ENCODE data around the gene PRG2.

The PRG2 gene

GRCh38 chr11:57394203-57394965 is 3.9 kb upstream of the PRG2 start:
- DNase-seq, result no peak

GRCh38 chr11:57392763-57393105 is 2.3 kb upstream of the PRG2 start:
- no peak for DNase-seq

- no peak for DNase-seq
Observed at GRCh38 chr11:57392066-57392762, 1.8 kb upstream of the PRG2 start.

DNA sequence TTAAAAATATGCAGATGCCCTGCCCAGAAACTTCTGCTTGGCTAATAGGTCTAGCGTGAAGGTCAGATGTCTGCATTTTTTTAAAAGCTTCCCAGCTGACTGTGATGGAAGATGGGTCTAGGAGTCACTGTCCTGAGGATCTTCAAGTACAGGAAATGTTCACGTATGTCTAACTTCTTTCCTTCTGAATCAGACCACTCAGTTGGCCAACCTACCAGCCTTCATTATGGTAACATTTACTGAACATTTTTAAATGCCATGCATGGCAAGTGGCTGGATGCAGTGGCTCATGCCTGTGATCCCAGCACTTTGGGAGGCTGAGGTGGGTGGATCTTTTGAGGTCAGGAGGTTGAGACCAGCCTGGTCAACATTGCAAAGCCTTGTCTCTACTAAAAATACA is 1.1 kb upstream of the PRG2 start:
- DNase-seq, result no peak

DNA sequence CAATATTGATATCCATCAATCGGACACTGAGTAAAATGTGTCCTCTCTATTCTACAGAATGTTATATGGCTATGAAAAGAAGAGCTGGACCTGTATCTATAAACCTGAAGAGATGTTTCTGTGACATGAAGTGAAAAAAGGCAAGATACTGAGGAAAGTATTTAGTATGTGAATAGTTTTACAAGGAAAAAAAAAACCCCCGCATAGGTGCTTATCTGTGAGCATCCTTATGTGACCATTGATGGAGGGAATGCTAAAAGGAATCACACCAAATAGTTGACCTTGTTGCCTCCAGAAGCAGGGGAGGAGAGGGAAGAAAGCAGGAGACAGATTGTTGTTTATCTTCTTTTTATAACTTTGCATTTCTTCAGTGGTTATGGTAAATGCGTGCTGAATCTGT is 661 bp upstream of the PRG2 start:
- no peak for DNase-seq

GRCh38 chr11:57387289-57388030 is 3.0 kb downstream of the PRG2 start:
- no peak for DNase-seq

DNA sequence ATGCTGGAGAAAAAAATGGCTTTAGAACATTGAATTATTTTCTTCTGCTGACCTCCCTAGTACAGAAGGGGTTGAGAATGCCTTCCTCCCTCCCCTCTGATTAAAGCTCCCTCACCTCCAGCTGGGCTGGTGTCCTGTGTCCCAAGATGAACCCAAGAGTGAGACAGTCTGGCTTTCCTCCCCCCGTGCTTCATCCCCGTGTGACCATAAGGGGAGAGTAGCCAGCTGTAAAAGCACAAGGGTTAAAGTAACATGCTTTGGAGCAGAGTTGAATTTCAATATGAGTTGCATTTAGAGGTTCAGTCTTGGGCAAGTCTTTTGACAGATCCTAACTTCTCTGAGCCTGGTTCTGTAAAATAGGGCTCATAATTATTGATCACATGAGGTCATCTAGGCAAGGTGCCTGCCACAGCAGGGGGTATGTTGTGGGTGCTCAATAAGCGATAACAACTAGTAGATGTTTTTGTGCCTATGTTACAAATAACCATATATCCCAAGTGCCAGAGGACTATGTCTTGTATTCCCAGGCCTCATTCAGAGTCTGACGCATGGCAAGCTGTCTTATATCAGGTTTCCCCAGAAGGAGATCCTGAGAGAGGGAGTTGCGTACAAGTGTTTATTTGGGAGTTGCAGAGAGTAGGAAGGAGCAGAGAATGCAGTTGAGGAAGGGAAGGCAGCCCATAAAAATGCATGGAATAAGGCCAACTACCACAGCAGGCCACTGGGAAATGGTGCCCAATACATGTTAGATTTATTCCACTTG is 4.1 kb downstream of the PRG2 start:
- no peak for DNase-seq

- DNase-seq, result no peak
Observed at GRCh38 chr11:57380975-57381374, 9.5 kb downstream of the PRG2 start, which contains the start of gene PRG3. Gene PRG3 (minus strand): TSS chr11:57381150. CDS start chr11:57380708, 442 bp downstream.

- DNase-seq, result no peak
Observed at GRCh38 chr11:57379732-57380131, 10.7 kb downstream of the PRG2 start.

DNA sequence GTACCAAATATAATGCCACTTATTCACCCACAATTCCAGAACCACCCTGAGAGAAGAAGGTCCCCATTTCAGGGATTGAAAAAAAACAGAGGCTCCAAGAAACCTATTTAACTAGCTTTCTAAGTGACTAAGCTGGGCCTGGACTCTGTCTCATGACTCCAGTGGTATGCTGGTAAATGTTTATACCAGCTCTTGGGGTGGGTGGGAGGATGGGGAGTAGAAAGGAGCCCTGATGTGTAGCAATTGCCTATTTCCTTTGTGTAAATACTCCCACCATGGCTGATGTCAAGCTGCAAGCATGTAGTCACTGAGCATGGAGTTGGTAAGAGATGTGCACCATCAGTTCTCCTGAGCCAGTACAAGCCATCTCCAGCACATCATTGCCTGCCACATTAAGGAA is 12.3 kb downstream of the PRG2 start:
- no peak for DNase-seq

- DNase-seq, result no peak
Observed at GRCh38 chr11:57377107-57377506, 13.3 kb downstream of the PRG2 start.

DNA sequence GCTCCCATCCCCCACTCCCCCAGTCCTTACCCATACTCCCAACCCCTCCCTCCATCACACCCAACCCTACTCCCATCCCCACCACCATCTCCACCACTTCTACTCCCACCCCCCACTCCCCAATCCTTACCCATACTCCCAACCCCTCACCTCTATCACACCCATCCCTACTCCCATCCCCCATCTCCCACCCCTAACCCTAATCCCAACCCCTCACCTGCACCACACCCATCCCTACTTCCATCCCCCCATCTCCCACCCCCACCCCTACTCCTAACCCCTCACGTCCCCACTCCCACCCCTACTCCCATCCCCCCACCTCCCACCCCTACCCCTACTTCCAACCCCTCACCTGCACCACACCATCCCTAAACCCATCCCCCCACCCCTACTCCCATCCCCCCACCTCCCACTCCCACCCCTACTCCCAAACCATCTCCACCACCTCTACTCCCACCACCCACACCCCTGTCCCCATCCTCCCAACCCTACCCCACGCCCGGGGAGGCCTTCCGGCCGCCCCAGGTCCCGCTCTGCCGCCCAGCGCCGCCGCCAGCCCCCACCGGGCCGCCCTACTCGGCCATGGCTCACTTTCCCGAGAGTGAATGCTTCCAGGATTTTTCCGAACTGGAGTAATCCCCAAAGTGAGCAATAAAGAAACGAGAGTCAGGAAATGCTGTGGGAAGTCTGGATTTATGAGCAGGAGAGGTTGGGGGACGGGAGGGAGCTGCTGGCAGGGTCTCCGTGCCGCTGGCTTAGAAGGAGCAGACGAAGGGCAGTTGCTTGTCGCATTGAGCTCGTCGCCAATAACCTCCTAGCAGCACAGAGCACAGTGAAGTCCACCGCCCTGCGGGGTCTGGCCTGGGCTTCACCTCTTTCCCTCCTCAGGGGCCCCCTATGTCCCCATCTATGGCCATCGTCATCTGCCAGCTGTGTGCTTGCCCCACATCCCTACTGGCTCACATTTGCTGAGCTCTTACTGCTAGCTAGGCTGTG is 14.1 kb downstream of the PRG2 start:
- no peak for DNase-seq

DNA sequence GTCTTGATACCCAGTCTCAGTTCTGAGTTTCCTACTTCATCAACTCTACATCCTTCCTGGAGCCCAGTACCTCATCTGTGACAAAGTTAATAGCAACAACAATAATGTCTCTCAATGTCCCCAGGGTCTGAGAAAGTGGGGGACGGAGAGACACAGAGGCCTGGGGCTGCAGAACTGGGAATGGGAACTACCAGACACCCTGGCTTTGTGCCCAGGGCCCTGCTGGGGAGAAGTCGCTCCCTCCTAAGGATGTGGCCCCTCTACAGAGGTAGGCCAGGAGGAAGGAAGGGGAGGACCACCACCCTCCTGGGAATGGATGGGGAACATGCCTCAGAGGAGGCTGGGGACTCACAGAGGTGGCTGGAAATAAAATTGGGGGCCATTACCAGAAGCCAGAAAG is 15.0 kb downstream of the PRG2 start:
- DNase-seq, result no peak

DNA sequence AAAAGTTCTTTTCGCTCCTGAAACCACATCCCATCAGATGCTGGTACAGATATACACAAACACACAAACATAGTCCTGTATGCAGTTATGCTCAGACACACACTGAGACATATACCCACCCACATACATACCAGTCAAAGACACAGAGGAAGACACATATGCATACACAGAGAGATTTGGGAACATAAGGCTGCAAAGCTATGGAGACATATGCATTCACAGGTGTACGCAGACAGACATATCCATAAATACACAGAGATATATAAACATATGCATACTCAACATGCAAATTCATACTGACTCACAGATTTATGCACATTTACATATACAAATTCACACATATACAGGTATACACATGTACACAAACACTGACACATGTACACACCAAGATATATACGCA is 15.5 kb downstream of the PRG2 start:
- DNase-seq, result no peak

DNA sequence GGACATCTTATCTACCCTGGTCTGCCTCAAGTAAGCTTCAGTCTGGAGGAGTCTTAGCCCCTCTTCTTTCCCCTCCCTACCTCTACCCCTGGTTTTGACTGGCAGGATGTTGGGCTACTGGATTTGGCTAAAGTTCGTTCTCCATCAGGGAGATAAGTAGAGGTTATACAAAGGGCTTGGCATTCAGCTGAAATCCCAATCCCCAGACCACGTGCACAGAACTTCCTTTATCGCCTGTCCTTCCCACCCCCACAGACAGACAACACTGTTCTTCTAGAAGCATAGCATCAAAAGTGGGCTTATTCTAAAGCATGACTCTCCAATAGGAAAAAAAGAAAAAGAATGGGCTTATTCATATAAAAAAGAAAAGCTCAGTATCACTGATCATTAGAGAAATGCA is 17.3 kb downstream of the PRG2 start:
- no peak for DNase-seq

DNA sequence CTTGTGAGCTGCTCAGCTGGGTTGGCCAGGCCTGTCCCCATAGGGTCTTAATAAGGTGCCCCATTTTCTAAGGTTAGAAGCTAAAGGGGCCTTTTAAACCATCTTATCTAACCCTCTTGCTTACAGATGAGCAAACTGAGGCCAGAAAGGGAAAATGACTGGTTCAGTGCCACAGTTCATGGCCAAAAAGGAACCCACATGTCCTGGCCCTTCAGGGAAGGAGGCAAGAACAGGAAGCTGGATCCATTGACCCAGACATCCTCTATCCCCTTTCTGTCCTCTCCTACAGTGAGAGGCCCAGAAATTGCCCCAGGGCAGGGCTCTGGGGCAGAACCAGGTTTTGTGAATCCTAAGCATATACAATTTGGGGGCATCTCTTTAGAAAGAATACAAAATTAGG is 19.5 kb downstream of the PRG2 start:
- DNase-seq, result no peak

DNA sequence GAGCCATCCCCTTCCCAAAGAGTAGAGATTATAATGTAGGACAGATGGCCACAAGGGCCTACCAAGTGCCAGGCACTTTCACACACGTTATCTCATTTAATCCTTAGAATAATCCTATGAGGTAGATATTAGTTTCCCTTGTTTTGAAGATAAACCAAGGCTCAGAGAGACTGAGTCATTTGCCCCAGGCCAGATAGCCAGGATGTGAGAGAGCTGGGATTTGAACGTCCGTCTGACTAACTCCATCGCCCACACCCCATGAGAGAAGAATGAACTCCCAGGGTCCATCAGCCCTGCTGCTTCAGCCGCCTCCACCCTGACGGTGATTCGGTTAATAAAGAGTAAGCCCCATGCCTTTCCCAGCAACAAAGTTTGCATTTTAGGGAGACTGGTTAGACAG is 20.2 kb downstream of the PRG2 start:
- no peak for DNase-seq

DNA sequence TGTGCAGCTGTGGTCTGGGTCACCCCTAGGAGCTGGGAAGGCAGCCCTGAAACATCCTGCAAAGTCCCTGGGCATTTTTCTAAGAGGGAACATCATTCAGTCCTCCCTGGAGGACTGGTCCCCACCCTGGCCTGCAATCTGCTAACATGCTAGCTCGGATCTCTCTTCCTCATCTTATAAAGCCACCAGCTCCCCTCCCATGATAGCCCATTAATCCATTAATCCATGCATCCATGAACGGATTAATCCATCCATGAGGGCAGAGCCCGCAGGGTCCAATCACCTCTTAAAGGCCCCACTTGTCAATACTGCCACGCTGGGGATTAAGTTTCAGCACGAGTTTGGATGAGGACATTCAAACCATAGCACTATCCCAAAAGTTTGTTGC is 21.6 kb downstream of the PRG2 start:
- DNase-seq, result no peak

DNA sequence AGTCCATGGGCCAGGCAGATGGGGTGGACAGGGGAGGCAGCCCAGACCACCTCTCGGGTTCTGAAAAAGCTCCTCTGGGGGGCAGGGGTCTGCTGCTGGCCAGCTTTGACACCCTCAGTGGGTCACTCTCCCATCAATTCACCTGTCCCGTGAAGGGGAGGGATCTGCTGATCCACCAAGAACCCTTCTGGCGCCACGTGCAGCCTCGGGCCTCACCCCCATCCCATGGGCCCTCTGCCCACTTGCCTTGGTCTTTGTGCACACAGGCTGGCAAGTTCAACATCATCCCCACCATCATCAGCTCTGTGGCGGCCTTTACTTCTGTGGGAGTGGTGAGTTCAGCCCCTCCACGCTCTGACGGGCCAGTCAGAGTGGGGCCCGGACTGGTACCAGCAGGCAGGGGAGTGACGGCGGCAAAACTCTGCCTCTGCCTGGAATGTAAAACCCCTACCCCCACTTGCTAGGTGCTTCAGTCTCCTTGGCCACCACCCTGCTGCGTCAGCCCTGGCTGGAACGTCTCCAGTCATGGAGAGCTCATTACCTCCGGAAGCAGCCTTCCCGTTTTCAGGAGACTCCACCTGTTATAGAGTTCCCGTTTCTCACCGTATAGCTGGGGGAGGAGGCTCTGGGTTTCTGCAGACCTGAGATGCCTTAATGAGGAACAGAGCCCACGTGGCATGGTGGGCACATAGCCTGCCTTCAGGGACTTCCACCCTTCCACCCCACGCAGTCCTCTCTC is 22.2 kb downstream of the PRG2 start:
- no peak for DNase-seq

GRCh38 chr11:57364851-57365660 is 25.4 kb downstream of the PRG2 start:
- DNase-seq, result no peak

Data from NCI-H748 treated with DMSO at 0.1 percent for 48 hours (cell line).